Measurements from ENCODE around the gene PSD2. TPM values are rescaled to one million over a fixed set of nuclear protein-coding genes. Genes with fewer than 3 reads are reported as not detected.

Gene PSD2
- total RNA-seq, 1 experiment from 2014 or later: 2.0 TPM

DNA sequence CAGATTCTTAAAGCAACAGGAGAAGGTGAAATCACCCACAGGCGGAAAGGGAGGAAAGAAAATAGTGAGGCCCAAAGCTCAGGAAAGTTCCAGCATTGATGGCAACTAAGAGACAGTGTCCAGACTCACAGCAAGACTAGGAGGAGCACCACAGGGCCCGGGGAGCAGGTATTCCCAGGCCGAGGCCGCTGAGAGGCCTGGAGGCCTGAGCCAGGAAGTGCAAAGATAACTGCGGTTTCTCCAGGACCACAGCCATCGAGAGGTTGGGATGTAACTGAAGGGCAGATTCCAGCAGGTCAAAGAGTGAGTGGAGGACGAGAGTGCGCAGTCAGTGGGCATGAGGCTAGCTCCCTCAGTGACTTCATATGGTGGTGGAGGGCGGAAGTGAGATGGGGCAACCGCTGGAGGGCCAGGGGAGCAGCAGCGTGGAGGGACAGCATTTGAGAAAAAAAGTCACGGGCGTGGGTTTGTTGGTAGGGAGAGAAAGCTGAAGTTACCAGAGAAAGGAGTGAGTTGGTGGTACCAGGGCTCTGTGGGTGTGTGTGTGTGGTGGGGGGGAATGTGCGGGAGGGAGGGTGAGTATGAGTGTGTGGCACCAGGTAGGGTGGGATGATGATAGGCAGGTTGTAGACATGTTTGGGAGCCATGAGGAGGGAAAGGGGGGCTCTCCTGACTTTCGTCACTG lies 89.7 kb downstream of the PSD2 start:
- no peak for DNase-seq (ENCODE audit: low spot score)
- in situ Hi-C loops (cut with HindIII; ENCODE audit: low sequenced_read_pairs): no loop called here

DNA sequence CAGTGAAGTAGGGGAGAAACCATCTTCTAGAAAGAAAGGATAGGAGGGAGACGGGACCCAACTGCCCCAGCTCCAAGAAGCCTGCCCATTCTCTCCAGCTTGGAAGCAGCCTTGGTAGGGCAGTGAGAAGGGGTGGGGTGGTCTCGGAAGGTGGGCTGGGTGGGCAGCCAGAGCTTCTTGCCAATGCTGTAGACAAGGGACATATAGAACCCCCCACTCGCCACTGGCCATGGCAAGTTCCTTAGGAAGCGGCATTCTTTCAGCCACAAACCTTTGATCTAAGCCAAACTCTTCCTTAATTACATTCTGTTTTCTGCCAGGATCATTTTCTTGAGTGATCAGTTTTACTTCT lies 90.2 kb downstream of the PSD2 start:
- in situ Hi-C loops (cut with HindIII; ENCODE audit: low sequenced_read_pairs): no loop called here
- DNase-seq (ENCODE audit: low spot score): no peak

DNA sequence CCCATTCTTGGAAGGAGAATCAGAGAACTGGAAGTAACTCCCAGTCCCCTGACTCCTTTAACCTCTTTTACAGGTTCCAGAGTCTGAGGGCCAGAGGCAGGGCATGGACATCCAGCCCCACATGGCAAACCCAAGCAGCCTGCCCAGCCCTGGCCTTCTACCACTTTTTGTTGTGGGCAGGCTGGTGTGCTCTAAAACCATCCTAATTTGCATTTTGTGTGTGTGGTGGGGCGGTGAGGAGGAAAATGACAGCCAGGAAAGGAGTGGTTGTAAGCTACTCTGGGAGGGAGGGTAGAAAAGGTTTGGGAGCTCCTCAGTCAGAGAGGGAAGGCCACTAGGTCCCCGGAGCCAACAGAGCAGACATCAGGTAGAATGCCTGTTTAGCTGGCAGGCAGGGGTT lies 90.6 kb downstream of the PSD2 start:
- in situ Hi-C loops (cut with HindIII; ENCODE audit: low sequenced_read_pairs): no loop called here
- no peak for DNase-seq (ENCODE audit: low spot score)

DNA sequence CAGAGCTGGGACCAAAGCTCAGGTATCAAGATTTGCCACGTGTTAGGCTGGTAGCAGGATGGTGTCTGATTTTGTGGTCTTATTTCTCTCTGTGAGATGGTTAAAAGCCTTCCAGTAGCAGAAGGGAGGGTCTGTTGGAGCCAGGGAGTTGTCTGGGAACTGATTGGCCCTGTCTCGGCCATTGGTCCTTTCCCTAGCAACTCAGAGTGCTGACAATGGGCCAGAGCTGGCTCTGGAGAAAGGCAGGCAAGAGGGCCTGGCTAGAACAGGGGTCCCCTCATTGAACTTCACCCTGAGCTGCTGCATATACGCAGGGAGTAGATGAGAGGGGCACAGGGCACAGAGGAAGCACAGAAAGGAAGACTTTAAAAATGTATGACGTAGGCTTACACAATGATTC lies 92.8 kb downstream of the PSD2 start:
- in situ Hi-C loops (cut with HindIII; ENCODE audit: low sequenced_read_pairs): no loop called here
- DNase-seq (ENCODE audit: low spot score): no peak

DNA sequence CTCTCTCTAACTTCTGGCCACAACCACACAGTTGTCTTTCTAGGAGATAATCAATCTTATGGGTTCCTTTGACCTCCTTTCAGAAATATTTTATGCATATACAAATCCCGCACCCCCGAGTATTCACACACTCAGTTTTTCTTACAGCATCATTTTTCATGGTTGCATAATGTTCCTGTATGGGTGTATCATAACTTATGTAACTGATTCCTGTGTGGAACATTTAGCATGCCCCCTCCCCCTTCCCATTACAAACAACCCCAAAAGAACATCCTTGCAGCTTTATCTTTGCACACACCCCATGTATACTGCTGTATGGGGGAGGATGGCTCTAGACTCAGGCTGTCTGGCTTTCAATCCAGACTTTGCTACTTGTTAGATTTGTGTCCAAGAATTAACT lies 93.8 kb downstream of the PSD2 start:
- in situ Hi-C loops (cut with HindIII; ENCODE audit: low sequenced_read_pairs): no loop called here

DNA sequence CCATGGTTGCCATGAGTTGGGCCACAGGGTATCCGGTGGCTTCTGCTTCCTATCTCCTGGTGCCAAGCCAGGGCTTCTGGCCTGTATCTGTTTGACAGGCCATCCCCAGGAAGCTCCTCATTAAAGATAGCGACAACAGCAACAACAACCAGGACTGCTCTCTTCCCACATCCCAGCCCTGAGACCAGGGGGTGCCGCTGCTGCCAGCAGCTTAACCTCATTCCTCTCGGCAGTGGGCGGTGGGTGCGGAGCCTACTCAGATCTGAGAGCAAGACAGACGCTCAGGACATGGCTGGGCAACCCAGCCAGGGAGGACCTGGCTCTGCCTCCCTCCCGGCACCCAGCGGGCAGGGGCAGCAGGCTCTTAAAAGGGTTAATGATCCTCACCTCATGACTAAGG lies 98.3 kb downstream of the PSD2 start:
- in situ Hi-C loops (cut with HindIII; ENCODE audit: low sequenced_read_pairs): no loop called here
- DNase-seq (ENCODE audit: low spot score): no peak

More for the DNA sequence above, 93.8 kb downstream of the PSD2 start:
- DNase-seq (ENCODE audit: low spot score): no peak

Other genes starting within 250 kb of the PSD2 start
- gene UBE2D2, start 234.5 kb upstream of the PSD2 start, total RNA-seq (2014; rRNA removed; shearing (Covaris generic)): 134 and 140 TPM in 2 replicates
- gene CXXC5, start 147.5 kb upstream of the PSD2 start, total RNA-seq (2014; rRNA removed; shearing (Covaris generic)): 280 and 322 TPM in 2 replicates
- gene NRG2, start 247.5 kb downstream of the PSD2 start, total RNA-seq (2014; rRNA removed; shearing (Covaris generic)): 1.5 and 2.0 TPM in 2 replicates

Measured in G401 (cell line).